MV-4-11 (cell line): ENCODE results near the gene DNAJB6.

Source experiments
- DNase-seq: peaks from one replicate; lab custom pipeline; 2025; lab: John Stamatoyannopoulos, UW

The DNAJB6 gene

GRCh38 chr7:157336383-157337315 is at the start of gene DNAJB6:
Gene DNAJB6, plus strand, starts transcription at chr7:157337004. Its CDS starts 21,569 bp downstream, at chr7:157358573.
- DNase-seq = peak; percentile 89

- no peak for DNase-seq
Observed at GRCh38 chr7:157291404-157292080, 45.3 kb upstream of the DNAJB6 start.

GRCh38 chr7:157292258-157292657 is 44.5 kb upstream of the DNAJB6 start:
- DNase-seq = no peak

- DNase-seq = no peak
Observed at GRCh38 chr7:157292770-157293412, 43.9 kb upstream of the DNAJB6 start.

GRCh38 chr7:157293413-157293788 is 43.4 kb upstream of the DNAJB6 start:
- no peak for DNase-seq

GRCh38 chr7:157294773-157295172 is 42.0 kb upstream of the DNAJB6 start:
- no peak for DNase-seq

DNA sequence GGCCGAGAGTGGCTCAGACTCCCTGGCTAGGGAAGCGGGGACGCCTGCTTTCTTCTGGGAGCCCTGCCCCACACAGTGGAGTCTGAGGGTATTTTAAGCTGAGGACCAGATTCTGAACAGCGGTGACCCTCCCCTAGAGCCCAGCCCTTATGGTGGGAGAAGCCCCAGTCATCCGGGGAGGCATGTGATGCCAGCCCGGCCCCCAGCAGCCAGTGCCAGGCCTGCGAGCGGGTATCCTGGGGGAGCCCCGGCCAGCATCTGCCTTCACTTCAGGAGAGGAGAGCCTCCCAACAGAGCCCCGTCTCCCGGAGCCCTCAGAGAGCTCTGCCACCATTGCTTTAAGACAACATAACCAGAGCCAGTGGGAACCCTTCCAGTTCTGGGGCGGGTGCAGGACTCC is 41.5 kb upstream of the DNAJB6 start:
- DNase-seq = peak; percentile 9

GRCh38 chr7:157297185-157297584 is 39.6 kb upstream of the DNAJB6 start:
- no peak for DNase-seq

- no peak for DNase-seq
Observed at GRCh38 chr7:157299317-157299612, 37.5 kb upstream of the DNAJB6 start.

DNA sequence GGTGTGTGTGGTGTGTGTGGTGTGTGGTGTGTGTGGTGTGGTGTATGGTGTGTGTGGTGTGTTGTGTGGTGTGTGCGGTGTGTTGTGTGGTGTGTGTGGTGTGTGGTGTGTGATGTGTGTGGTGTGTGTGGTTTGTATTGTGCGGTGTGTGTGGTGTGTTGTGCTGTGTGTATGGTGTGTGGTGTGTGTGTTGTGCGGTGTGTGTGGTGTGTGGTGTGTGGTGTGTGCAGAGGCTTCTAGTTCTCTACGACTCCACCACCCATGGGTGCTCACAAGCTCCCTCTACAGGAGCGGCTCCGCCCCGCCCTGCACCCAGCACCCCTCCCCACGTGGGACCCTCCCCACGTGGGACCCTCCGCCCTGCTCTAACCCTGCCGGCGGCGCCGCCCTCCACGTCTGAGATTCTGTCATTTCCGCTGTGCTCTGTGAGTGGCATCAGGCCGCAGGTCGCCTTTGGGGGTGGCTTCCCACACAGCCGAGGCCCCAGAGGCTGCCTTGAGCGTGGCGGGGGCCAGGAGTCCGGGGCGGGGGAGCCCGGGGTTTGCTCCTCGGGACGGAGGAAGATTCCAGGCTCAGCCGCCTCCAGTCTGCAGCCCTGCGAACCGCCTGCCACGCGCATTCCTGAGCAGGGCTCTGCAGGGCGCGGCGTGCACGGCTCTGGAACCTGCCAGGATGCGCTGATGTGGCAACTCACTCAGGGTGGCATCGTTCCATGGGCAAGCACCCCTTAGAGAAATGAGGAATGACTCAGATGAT is 37.0 kb upstream of the DNAJB6 start:
- peak; percentile 13 for DNase-seq

DNA sequence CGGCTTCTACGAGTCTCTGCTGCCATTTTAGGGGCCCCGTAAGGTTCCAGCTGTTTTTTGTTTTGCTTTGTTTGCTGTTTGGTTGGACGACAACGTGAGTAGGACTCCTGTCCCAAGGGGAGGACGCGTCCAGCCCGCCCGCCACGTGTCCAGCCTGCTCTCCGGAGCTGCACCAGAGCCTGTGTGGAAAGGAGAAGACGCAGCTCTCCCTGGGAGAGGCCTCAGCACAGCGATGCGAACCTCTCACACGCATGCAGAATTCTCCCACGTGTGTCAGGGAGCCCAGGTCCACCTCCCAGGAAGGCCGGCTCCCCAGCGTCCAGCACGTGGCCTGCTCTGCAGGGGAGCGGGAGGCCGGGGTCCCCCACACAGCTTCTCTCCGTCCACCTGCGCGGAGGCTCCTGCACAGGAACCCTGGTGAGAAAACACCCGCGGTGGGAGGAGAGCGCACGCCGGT is 36.4 kb upstream of the DNAJB6 start:
- DNase-seq = no peak

- DNase-seq = no peak
Observed at GRCh38 chr7:157301610-157302120, 35.1 kb upstream of the DNAJB6 start.

DNA sequence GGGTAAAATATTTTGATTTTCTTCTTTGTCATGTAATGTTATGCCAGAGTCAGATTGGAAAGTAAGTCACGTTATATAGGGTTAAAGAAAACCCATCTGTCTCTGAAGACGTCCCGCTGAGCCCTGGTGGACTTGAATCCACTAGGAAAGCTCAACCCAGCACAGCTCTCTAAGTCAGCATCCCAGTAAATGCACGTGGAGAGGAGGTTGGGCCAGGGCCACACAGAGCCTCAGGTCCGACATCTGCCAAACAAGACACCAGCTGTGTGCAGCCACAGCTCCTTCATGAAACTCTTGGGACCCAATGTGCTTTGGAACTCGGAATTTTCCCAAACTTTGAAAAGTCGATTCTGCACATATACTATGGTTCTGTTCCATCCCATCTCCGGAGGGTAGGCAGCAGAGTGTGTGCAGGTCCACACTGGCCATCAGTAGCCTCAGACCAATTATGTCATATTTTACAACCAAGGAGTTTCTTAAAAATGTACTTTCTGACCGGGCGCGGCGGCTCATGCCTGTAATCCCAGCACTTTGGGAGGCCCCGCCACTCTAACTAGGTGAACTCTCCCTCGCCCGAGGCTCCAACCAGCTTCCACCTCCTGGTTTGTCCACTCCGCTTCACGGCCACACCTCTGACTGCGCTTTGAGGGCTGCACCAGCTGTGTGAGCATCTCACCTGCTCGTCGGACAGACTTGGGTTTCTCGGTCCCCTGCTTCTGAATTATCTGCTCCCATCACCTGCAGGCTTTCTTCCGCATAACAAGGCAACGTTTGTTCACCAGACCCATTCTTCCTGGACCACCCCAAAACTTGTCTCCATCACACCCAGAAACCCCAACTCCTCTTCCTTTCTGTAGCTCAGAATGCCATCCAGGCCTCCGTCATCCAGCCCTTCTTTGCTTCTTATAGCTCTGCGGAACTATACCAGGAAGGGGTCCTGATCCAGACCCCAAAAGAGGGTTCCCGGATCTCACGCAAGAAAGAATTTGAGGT is 29.7 kb upstream of the DNAJB6 start:
- DNase-seq = no peak

- no peak for DNase-seq
Observed at GRCh38 chr7:157309988-157310668, 26.7 kb upstream of the DNAJB6 start.

GRCh38 chr7:157310676-157311185 is 26.1 kb upstream of the DNAJB6 start:
- no peak for DNase-seq

- peak; percentile 61 for DNase-seq
Observed at GRCh38 chr7:157312941-157313340, 23.9 kb upstream of the DNAJB6 start.

- no peak for DNase-seq
Observed at GRCh38 chr7:157313645-157314044, 23.2 kb upstream of the DNAJB6 start.

GRCh38 chr7:157318015-157318706 is 18.6 kb upstream of the DNAJB6 start:
- peak; percentile 73 for DNase-seq

DNA sequence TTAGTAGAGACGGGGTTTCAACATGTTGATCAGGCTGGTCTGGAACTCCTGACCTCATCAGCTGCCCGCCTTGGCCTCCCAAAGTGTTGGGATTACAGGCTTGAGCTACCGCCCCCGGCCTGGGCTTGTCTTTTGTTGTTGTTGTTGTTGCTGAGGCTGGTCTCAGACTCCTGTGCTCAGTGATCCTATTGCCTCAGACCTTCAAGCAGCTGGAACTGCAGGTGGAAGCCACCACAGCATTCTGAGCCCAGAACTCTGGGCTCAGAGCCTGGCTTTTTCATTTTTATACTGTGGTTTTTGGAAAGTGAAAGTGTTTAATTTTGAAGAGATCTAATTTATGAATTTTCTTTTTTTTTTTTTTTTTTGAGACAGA is 16.2 kb upstream of the DNAJB6 start:
- no peak for DNase-seq
